ENCODE data around the gene CD300LB.
"Not testable (repeated sequence)": the region's sequence is repeated elsewhere in the genome, so short reads cannot be mapped to it uniquely, and the experiment has no call there.

CD300LB gene

GRCh38 chr17:74524653-74525464 lies 6.4 kb downstream of the CD300LB start:
- no peak overlapping the region for H3K4me3 ChIP-seq (ENCODE audit: low read depth, low read length)
- POLR2A ChIA-PET: no interaction called here
- TF ChIP-seq CTCF (IDR thresholded peaks at IDR 0.05; ENCODE audit: insufficient read depth, low read length, missing control alignments): no peak
- CTCF ChIA-PET: no interaction called here
- DNase-seq (ENCODE audit: low read depth, low spot score): no peak

GRCh38 chr17:74523308-74523707 lies 8.0 kb downstream of the CD300LB start:
- ChIA-PET POLR2A (no interaction called here), CTCF (no interaction called here)
- no peak for DNase-seq (ENCODE audit: low read depth, low spot score)
- H3K4me3 ChIP-seq (ENCODE audit: low read depth, low read length): no peak overlapping the region
- no peak for TF ChIP-seq CTCF (IDR thresholded peaks at IDR 0.05; ENCODE audit: insufficient read depth, low read length, missing control alignments)

- no peak overlapping the region for H3K4me3 ChIP-seq (ENCODE audit: low read depth, low read length)
- ChIA-PET POLR2A (no interaction called here), CTCF (no interaction called here)
- no peak for DNase-seq (ENCODE audit: low read depth, low spot score)
- no peak for TF ChIP-seq CTCF (IDR thresholded peaks at IDR 0.05; ENCODE audit: insufficient read depth, low read length, missing control alignments)
Observed at GRCh38 chr17:74522381-74523105, 8.7 kb downstream of the CD300LB start.

- POLR2A ChIA-PET: no interaction called here
- CTCF ChIA-PET: no interaction called here
- H3K4me3 ChIP-seq (ENCODE audit: low read depth, low read length): no peak overlapping the region
Observed at GRCh38 chr17:74521701-74522201, 9.5 kb downstream of the CD300LB start.

GRCh38 chr17:74520790-74521480 lies 10.3 kb downstream of the CD300LB start:
- POLR2A ChIA-PET: no interaction called here
- CTCF ChIA-PET: no interaction called here
- no peak for DNase-seq (ENCODE audit: low read depth, low spot score)
- H3K4me3 ChIP-seq (ENCODE audit: low read depth, low read length): no peak overlapping the region
- TF ChIP-seq CTCF (IDR thresholded peaks at IDR 0.05; ENCODE audit: insufficient read depth, low read length, missing control alignments): no peak

More at GRCh38 chr17:74521701-74522201, 9.5 kb downstream of the CD300LB start:
- no peak for DNase-seq (ENCODE audit: low read depth, low spot score)
- TF ChIP-seq CTCF (IDR thresholded peaks at IDR 0.05; ENCODE audit: insufficient read depth, low read length, missing control alignments): no peak

GRCh38 chr17:74520016-74520434 lies 11.2 kb downstream of the CD300LB start:
- H3K4me3 ChIP-seq (ENCODE audit: low read depth, low read length): no peak overlapping the region
- TF ChIP-seq CTCF (IDR thresholded peaks at IDR 0.05; ENCODE audit: insufficient read depth, low read length, missing control alignments): no peak
- no peak for DNase-seq (ENCODE audit: low read depth, low spot score)
- ChIA-PET CTCF (no interaction called here), POLR2A (no interaction called here)

DNA sequence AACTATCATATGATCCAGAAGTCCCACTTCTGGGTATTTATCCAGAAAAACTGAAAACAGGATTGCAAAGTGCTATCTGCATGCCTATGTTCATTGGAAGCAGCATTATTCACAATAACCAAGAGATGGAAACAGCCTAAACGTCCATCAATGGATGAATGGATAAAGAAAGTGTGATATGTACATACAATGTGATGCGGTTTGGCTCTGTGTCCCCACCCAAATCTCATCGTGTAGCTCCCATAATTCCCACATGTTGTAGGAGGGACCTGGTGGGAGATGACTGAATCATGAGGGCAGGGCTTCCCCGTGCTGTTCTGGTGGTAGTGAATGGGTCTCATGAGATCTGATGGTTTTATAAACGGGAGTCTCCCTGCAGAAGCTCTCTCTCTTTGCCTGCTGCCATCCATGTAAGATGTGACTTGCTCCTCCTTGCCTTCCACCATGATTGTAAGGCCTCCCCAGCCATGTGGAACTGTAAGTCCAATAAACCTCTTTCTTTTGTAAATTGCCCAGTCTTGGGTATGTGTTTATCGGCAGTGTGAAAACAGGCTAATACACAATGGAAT lies 12.8 kb downstream of the CD300LB start:
- DNase-seq (ENCODE audit: low read depth, low spot score); POLR2A ChIA-PET; CTCF ChIA-PET; H3K4me3 ChIP-seq (ENCODE audit: low read depth, low read length): not testable (repeated sequence)
